ENCODE results near the gene TPM1.

DNA sequence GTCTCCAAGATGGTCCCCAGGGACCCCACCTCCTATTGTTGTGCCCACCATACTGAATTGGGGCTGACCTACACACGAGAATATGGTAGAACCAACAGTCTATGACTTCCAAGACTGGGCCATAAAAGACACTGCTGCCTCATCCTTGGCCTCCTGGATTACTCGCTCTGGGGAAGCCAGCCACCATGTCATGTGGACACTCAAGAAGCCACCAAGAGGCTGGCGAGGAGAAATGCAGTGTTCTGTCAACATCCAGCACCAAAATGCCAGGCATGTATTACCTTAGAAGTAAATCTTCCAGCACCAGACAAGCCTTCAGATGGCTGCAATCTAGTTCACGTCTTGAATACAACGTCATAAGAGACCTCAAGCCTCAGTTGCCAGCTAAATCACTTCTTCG, 17.1 kb upstream of the TPM1 start:
- TF ChIP-seq, protein P1, sequence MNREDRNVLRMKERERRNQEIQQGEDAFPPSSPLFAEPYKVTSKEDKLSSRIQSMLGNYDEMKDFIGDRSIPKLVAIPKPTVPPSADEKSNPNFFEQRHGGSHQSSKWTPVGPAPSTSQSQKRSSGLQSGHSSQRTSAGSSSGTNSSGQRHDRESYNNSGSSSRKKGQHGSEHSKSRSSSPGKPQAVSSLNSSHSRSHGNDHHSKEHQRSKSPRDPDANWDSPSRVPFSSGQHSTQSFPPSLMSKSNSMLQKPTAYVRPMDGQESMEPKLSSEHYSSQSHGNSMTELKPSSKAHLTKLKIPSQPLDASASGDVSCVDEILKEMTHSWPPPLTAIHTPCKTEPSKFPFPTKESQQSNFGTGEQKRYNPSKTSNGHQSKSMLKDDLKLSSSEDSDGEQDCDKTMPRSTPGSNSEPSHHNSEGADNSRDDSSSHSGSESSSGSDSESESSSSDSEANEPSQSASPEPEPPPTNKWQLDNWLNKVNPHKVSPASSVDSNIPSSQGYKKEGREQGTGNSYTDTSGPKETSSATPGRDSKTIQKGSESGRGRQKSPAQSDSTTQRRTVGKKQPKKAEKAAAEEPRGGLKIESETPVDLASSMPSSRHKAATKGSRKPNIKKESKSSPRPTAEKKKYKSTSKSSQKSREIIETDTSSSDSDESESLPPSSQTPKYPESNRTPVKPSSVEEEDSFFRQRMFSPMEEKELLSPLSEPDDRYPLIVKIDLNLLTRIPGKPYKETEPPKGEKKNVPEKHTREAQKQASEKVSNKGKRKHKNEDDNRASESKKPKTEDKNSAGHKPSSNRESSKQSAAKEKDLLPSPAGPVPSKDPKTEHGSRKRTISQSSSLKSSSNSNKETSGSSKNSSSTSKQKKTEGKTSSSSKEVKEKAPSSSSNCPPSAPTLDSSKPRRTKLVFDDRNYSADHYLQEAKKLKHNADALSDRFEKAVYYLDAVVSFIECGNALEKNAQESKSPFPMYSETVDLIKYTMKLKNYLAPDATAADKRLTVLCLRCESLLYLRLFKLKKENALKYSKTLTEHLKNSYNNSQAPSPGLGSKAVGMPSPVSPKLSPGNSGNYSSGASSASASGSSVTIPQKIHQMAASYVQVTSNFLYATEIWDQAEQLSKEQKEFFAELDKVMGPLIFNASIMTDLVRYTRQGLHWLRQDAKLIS (CRISPR knock-in tag; IDR thresholded peaks at IDR 0.05; ENCODE audit: borderline replicate concordance) = no peak
- TF ChIP-seq, protein P2, sequence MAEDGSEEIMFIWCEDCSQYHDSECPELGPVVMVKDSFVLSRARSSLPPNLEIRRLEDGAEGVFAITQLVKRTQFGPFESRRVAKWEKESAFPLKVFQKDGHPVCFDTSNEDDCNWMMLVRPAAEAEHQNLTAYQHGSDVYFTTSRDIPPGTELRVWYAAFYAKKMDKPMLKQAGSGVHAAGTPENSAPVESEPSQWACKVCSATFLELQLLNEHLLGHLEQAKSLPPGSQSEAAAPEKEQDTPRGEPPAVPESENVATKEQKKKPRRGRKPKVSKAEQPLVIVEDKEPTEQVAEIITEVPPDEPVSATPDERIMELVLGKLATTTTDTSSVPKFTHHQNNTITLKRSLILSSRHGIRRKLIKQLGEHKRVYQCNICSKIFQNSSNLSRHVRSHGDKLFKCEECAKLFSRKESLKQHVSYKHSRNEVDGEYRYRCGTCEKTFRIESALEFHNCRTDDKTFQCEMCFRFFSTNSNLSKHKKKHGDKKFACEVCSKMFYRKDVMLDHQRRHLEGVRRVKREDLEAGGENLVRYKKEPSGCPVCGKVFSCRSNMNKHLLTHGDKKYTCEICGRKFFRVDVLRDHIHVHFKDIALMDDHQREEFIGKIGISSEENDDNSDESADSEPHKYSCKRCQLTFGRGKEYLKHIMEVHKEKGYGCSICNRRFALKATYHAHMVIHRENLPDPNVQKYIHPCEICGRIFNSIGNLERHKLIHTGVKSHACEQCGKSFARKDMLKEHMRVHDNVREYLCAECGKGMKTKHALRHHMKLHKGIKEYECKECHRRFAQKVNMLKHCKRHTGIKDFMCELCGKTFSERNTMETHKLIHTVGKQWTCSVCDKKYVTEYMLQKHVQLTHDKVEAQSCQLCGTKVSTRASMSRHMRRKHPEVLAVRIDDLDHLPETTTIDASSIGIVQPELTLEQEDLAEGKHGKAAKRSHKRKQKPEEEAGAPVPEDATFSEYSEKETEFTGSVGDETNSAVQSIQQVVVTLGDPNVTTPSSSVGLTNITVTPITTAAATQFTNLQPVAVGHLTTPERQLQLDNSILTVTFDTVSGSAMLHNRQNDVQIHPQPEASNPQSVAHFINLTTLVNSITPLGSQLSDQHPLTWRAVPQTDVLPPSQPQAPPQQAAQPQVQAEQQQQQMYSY (CRISPR knock-in tag; IDR thresholded peaks at IDR 0.05) = no peak
- TF ChIP-seq, protein P3, sequence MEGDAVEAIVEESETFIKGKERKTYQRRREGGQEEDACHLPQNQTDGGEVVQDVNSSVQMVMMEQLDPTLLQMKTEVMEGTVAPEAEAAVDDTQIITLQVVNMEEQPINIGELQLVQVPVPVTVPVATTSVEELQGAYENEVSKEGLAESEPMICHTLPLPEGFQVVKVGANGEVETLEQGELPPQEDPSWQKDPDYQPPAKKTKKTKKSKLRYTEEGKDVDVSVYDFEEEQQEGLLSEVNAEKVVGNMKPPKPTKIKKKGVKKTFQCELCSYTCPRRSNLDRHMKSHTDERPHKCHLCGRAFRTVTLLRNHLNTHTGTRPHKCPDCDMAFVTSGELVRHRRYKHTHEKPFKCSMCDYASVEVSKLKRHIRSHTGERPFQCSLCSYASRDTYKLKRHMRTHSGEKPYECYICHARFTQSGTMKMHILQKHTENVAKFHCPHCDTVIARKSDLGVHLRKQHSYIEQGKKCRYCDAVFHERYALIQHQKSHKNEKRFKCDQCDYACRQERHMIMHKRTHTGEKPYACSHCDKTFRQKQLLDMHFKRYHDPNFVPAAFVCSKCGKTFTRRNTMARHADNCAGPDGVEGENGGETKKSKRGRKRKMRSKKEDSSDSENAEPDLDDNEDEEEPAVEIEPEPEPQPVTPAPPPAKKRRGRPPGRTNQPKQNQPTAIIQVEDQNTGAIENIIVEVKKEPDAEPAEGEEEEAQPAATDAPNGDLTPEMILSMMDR (IDR thresholded peaks at IDR 0.05) = no peak
- TF ChIP-seq GRHL2 (CRISPR knock-in tag; IDR thresholded peaks at IDR 0.05; ENCODE audit: insufficient replicate concordance, severe bottlenecking) = no peak
